Measurements from ENCODE around the gene RLIM.

RLIM gene

DNA sequence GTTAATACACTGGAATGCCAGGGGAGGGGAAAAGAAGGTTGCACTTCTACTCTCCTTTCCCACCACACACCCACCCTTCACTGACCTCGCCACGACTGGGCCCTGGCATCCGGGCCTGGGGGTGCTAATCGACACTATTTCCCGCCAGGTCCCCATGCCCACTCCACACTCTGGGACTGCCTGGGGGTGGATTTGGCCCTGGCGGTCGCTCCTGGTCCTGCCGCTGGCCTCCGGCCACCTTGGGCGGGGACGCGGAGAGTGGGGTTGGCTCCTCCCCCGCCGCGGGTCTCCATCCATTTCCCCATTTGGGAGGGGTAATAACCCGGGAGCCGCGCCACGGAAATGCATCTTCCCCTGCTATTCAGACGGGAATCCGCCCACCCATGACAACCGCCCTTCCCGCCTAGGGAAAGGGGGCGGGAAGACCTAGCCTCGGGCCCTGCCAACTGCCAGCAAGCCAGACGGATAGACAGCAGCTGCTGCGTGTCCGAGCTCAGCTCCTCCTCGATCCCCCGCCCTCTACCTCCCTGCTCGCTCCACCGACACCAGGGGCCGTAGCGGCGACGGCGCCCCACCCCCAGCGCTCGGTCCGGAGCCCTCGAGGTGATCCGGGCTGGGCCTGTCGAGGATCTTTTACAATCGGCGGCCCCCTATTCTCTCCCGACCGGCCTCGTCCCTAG, 78.1 kb downstream of the RLIM start:
- DNase-seq (ENCODE audit: low read depth), result peak; percentile 40

DNA sequence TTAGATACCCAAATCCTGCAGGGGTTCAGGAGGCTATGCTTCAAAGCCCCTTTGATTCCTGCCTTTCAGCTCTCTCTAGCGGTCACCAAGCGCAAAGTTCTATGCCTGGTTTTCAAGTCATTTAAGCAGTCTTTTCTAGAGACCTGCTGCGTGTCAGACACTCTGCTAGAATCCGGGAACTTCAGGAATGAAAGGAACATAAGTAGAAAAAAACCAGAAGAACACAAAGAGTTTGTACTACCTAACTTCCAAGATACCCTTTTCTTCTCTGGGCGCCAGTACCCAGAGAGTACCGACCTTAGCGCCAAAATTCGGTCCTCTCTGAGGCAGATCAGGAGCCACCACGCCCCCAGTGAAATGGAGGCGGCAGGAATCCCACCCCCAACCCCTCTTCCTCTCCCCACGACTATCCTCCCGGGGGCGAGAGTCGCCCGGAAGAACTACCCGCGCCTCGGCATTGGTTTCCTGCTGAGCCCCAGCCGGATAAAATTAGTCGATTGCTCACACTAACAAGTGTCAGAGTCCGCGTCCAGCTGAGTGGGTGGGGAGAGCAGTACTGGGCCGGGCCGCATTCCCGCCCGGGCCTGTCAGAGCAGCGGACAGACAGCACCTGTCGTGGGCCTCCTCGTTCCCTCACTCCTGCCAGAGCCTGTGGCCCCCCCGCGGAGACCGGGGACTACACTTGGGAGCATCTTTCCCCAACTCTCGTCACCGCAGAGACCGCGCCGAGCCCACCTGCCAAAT, 78.8 kb downstream of the RLIM start:
- peak; percentile 34 for DNase-seq (ENCODE audit: low read depth)

Data from stromal cell of bone marrow (primary cell).